Liver (tissue), 3 donors: ENCODE data around the gene SLC25A12.
"Not testable (repeated sequence)": the region's sequence is repeated elsewhere in the genome, so short reads cannot be mapped to it uniquely, and the experiment has no call there.

Experiments
- CTCF ChIP-seq: fragments of 150-350 bp; IDR thresholded peaks from 2 replicates; pipeline ENCODE4 v1.5.1; 2017; ENCODE audit warnings: improper control_type of control experiment, low read depth, low read length; ENCODE audit not compliant: missing input control
- TAF1 ChIP-seq: conservative IDR thresholded peaks from 2 replicates; pipeline ENCODE4 v1.6.1; 2016; ENCODE audit warnings: antibody characterized with exemption, mild to moderate bottlenecking
- donor health status: healthy.
- donor health status: healthy.

GRCh38 chr2:171761176-171761575, 132.9 kb downstream of the SLC25A12 start:
- TF ChIP-seq CTCF, TAF1: not testable (repeated sequence)
